ENCODE data around the gene PDE11A.

PDE11A gene

GRCh38 chr2:177817300-177817699 lies 255.3 kb downstream of the PDE11A start:
- no peaks in the 10 kb centered on the region for H3K9me3 ChIP-seq (ENCODE audit: control insufficient read depth, low read length)
- no peak overlapping the region for H3K4me3 ChIP-seq (ENCODE audit: low read depth, low read length)
- H3K36me3 ChIP-seq (ENCODE audit: control insufficient read depth, insufficient read depth, low read length): no peaks in the 10 kb centered on the region
- no peak overlapping the region for H3K4me2 ChIP-seq (ENCODE audit: low read length)
- H3K27ac ChIP-seq: no peak overlapping the region
- H3K79me2 ChIP-seq: no peaks in the 10 kb centered on the region
- no peaks in the 10 kb centered on the region for H3K4me1 ChIP-seq
- no peak overlapping the region for H3K9ac ChIP-seq
- no peaks in the 10 kb centered on the region for H3K27me3 ChIP-seq (ENCODE audit: control insufficient read depth, insufficient read depth, low read length)
- TF ChIP-seq CTCF (IDR thresholded peaks at IDR 0.05): no peak
- H2AFZ ChIP-seq: no peak overlapping the region

- no peaks in the 10 kb centered on the region for H3K27me3 ChIP-seq (ENCODE audit: control insufficient read depth, insufficient read depth, low read length)
- H3K36me3 ChIP-seq (ENCODE audit: control insufficient read depth, insufficient read depth, low read length): no peaks in the 10 kb centered on the region
- H3K9ac ChIP-seq: no peak overlapping the region
- H3K9me3 ChIP-seq (ENCODE audit: control insufficient read depth, low read length): no peaks in the 10 kb centered on the region
- no peaks in the 10 kb centered on the region for H3K4me1 ChIP-seq
- H3K4me3 ChIP-seq (ENCODE audit: low read depth, low read length): no peak overlapping the region
- TF ChIP-seq CTCF (IDR thresholded peaks at IDR 0.05): no peak
- no peak overlapping the region for H2AFZ ChIP-seq
- no peak overlapping the region for H3K27ac ChIP-seq
- no peak overlapping the region for H3K4me2 ChIP-seq (ENCODE audit: low read length)
- no peaks in the 10 kb centered on the region for H3K79me2 ChIP-seq
Measured at GRCh38 chr2:177816766-177817165, 255.8 kb downstream of the PDE11A start.

GRCh38 chr2:177812713-177813396 lies 259.7 kb downstream of the PDE11A start:
- TF ChIP-seq CTCF (IDR thresholded peaks at IDR 0.05): no peak
- Histone ChIP-seq H3K4me3 (ENCODE audit: low read depth, low read length) (no peak overlapping the region), H3K4me2 (ENCODE audit: low read length) (no peak overlapping the region), H2AFZ (no peak overlapping the region), H3K9me3 (ENCODE audit: control insufficient read depth, low read length) (no peaks in the 10 kb centered on the region), H3K36me3 (ENCODE audit: control insufficient read depth, insufficient read depth, low read length) (no peaks in the 10 kb centered on the region), H3K9ac (no peak overlapping the region), H3K79me2 (no peaks in the 10 kb centered on the region), H3K27me3 (ENCODE audit: control insufficient read depth, insufficient read depth, low read length) (no peaks in the 10 kb centered on the region), H3K27ac (no peak overlapping the region), H3K4me1 (no peaks in the 10 kb centered on the region)

- no peak overlapping the region for H3K4me2 ChIP-seq (ENCODE audit: low read length)
- H2AFZ ChIP-seq: no peak overlapping the region
- no peaks in the 10 kb centered on the region for H3K79me2 ChIP-seq
- no peak overlapping the region for H3K4me3 ChIP-seq (ENCODE audit: low read depth, low read length)
- no peak for TF ChIP-seq CTCF (IDR thresholded peaks at IDR 0.05)
- no peaks in the 10 kb centered on the region for H3K27me3 ChIP-seq (ENCODE audit: control insufficient read depth, insufficient read depth, low read length)
- no peak overlapping the region for H3K9ac ChIP-seq
- H3K4me1 ChIP-seq: no peaks in the 10 kb centered on the region
- H3K27ac ChIP-seq: no peak overlapping the region
- H3K9me3 ChIP-seq (ENCODE audit: control insufficient read depth, low read length): no peaks in the 10 kb centered on the region
- no peaks in the 10 kb centered on the region for H3K36me3 ChIP-seq (ENCODE audit: control insufficient read depth, insufficient read depth, low read length)
Measured at GRCh38 chr2:177810906-177811305, 261.7 kb downstream of the PDE11A start.

Measured in parathyroid adenoma (tissue), 2 donors.